Naive thymus-derived CD4-positive, alpha-beta T cell (primary cell): ENCODE data around the gene ZC2HC1C. TPM values are rescaled to one million over a fixed set of nuclear protein-coding genes. Genes with fewer than 3 reads are reported as not detected.

Source experiments
- ATAC-seq: fragments of 150-1000 bp; cut with Tn5 transposase; 2 replicates; pipeline ENCODE4 v1.10.0; 2021; ENCODE audit warnings: mild to moderate bottlenecking, moderate library complexity
- CTCF ChIA-PET: fragments of 350-600 bp; sonication (Branson Sonifier 250); formaldehyde crosslinking; loops from one replicate; lab custom pipeline; 2021; ENCODE audit warnings: antibody characterized with exemption; lab: Charles Lee
- POLR2A ChIA-PET: fragments of 350-600 bp; sonication (Branson Sonifier 250); formaldehyde crosslinking; loops from one replicate; lab custom pipeline; 2021; ENCODE audit warnings: antibody characterized with exemption, inconsistent platforms; lab: Charles Lee
- DNase-seq, 9 donors: peaks; one replicate each; pipeline versions ENCODE4 v3.0.0 to v3.0.0-alpha.2; 2020 to 2022; ENCODE audit warnings: mixed read lengths in 1 of 9
- H3K27ac ChIP-seq: one replicate; pipeline ENCODE4 v1.7.0; 2013; ENCODE audit warnings: mild to moderate bottlenecking, low read depth, low read length, moderate library complexity
- H3K27me3 ChIP-seq, 2 donors: one replicate each; pipeline ENCODE4 v1.7.0; 2013; ENCODE audit warnings: low read length in 2 of 2, mild to moderate bottlenecking in 2 of 2, moderate library complexity in 2 of 2; ENCODE audit not compliant: control insufficient read depth in 2 of 2, insufficient read depth in 2 of 2
- H3K36me3 ChIP-seq, 3 experiments: 1 replicate in 2 of 3; 2 replicates in 1 of 3; pipeline ENCODE4 v1.7.0; 2013; ENCODE audit warnings: low read length in 3 of 3, mild to moderate bottlenecking in 3 of 3, moderate library complexity in 1 of 3; ENCODE audit not compliant: insufficient read depth in 3 of 3, control insufficient read depth in 2 of 3
- H3K4me1 ChIP-seq, 2 donors: one replicate each; pipeline ENCODE4 v1.7.0; 2013; ENCODE audit warnings: low read length in 2 of 2, mild to moderate bottlenecking in 2 of 2, moderate library complexity in 1 of 2; ENCODE audit not compliant: control insufficient read depth in 2 of 2, insufficient read depth in 2 of 2
- H3K4me3 ChIP-seq: 2 replicates; pipeline ENCODE4 v1.7.0; 2013; ENCODE audit warnings: mild to moderate bottlenecking, low read length
- H3K9me3 ChIP-seq, 3 experiments: 1 replicate in 2 of 3; 2 replicates in 1 of 3; pipeline ENCODE4 v1.7.0; 2013; ENCODE audit warnings: low read length in 3 of 3; ENCODE audit not compliant: control insufficient read depth in 2 of 3
- H3K27ac Mint-ChIP-seq, 9 donors: one replicate each; pipeline ENCODE4 v1.8.0; 2020 to 2022; ENCODE audit warnings: mixed read lengths in 9 of 9, mild to moderate bottlenecking in 8 of 9, moderate library complexity in 5 of 9, inconsistent platforms in 2 of 9
- H3K27me3 Mint-ChIP-seq, 5 donors: one replicate each; pipeline ENCODE4 v1.8.0; 2021 to 2022; ENCODE audit warnings: mixed read lengths in 5 of 5, mild to moderate bottlenecking in 1 of 5
- H3K36me3 Mint-ChIP-seq, 5 donors: one replicate each; pipeline ENCODE4 v1.8.0; 2020 to 2022; ENCODE audit warnings: mixed read lengths in 5 of 5, mild to moderate bottlenecking in 3 of 5, inconsistent platforms in 1 of 5
- H3K4me1 Mint-ChIP-seq, 7 donors: one replicate each; pipeline ENCODE4 v1.8.0; 2020 to 2022; ENCODE audit warnings: mixed read lengths in 7 of 7, mild to moderate bottlenecking in 3 of 7, inconsistent platforms in 1 of 7
- H3K4me3 Mint-ChIP-seq, 10 donors: one replicate each; pipeline ENCODE4 v1.8.0; 2020 to 2022; ENCODE audit warnings: mild to moderate bottlenecking in 10 of 10, mixed read lengths in 10 of 10, moderate library complexity in 6 of 10, inconsistent platforms in 2 of 10
- H3K9me3 Mint-ChIP-seq, 11 donors: one replicate each; pipeline ENCODE4 v1.8.0; 2020 to 2022; ENCODE audit warnings: mixed read lengths in 11 of 11, mild to moderate bottlenecking in 4 of 11, inconsistent platforms in 1 of 11, moderate library complexity in 1 of 11
- intact Hi-C, 2 donors: fragments of 100-400 bp; cut with micrococcal nuclease; formaldehyde crosslinking; loops; one replicate each; pipeline ENCODE4 v1.15.1; 2023
- polyA plus RNA-seq, 2 donors: library from polyadenylated mRNA; unstranded; fragments of 300-500 nt; fragmentation: Illumina TruSeq; gene quantifications; one replicate each; pipeline ENCODE4 v1.2.3, GENCODE V29; 2021
- total RNA-seq, 6 experiments: library from RNA in 5 of 6; stranded (reverse) in 5 of 6; gene quantifications; 1 replicate in 5 of 6; 2 replicates in 1 of 6; pipeline ENCODE4 v1.2.3 and lab custom pipeline; 2021 to 2026

Gene ZC2HC1C
- total and polyA plus RNA-seq, 7 experiments from 2014 or later: 0.30 to 1.7 (median 0.41) TPM; not detected in 4

DNA sequence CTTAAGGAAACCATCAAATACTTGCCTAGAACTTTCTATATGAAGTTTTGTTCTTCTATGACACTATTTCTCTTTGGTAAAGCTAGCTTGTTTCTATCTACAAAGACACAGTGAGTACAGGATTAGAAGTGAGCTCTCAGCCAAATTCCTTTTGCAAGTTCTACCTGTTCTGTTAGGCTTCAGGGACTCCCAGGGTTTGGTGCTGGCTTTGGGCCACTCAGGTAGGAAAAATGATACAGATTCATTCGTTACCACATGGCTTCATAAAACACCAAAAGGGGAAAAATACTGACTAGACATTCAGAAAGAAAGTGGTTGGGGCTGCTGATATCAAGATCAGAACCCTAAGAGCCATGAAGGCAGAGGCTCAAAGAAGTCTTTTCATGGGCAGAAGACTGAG is 13.8 kb downstream of the ZC2HC1C start:
- ChIA-PET POLR2A (no interaction called here), CTCF (no interaction called here)
- H3K4me1 ChIP-seq: no peaks in the 10 kb centered on the region
- no peaks in the 10 kb centered on the region for H3K9me3 ChIP-seq
- Mint-ChIP-seq H3K27me3 (no peaks in the 10 kb centered on the region), H3K4me3 (no peak overlapping the region), H3K9me3 (no peaks in the 10 kb centered on the region), H3K27ac (peak overlapping the region in 1 of 9 donors; percentile 38), H3K4me1 (no peaks in the 10 kb centered on the region), H3K36me3 (peaks cover 5 to 42% (median 8%) of the 10 kb centered on the region in 5 donors)
- ATAC-seq (no peak), DNase-seq (no peak)
- intact Hi-C loops: no loop called here
- no peak overlapping the region for H3K4me3 ChIP-seq
- H3K27me3 ChIP-seq: no peaks in the 10 kb centered on the region
- H3K27ac ChIP-seq: no peak overlapping the region
- peaks cover 16 to 58% (median 27%) of the 10 kb centered on the region in 3 experiments for H3K36me3 ChIP-seq

DNA sequence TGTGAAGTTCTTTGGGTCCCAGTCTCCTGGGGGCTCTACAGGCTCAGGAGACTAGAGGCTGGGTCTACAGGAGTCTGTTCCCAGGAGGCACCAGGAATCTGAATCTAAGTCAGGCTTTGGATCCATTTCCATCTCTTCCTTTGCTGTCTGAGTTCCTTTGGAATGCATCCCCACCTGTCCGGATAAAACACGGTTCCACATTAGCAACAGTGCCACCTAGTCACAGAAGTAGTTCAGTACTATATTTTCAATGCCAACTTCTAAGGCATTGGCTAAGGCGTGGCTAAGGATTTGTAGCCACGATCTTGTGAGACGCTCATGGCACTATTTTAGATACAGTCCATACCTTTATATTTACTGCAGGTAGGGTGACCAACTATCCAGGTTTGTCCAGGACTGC is 15.1 kb downstream of the ZC2HC1C start:
- Histone ChIP-seq H3K4me1 (no peaks in the 10 kb centered on the region), H3K4me3 (no peak overlapping the region), H3K36me3 (peaks cover 17 to 64% (median 27%) of the 10 kb centered on the region in 3 experiments), H3K27me3 (no peaks in the 10 kb centered on the region), H3K27ac (no peak overlapping the region), H3K9me3 (no peaks in the 10 kb centered on the region)
- no peaks in the 10 kb centered on the region for H3K27me3 Mint-ChIP-seq
- no peak overlapping the region for H3K27ac Mint-ChIP-seq
- peaks cover 5 to 42% (median 8%) of the 10 kb centered on the region in 5 donors for H3K36me3 Mint-ChIP-seq
- intact Hi-C loops: no loop called here
- DNase-seq (no peak), ATAC-seq (no peak)
- H3K9me3 Mint-ChIP-seq: no peaks in the 10 kb centered on the region
- ChIA-PET CTCF (no interaction called here), POLR2A (no interaction called here)
- H3K4me3 Mint-ChIP-seq: no peak overlapping the region
- H3K4me1 Mint-ChIP-seq: no peaks in the 10 kb centered on the region

DNA sequence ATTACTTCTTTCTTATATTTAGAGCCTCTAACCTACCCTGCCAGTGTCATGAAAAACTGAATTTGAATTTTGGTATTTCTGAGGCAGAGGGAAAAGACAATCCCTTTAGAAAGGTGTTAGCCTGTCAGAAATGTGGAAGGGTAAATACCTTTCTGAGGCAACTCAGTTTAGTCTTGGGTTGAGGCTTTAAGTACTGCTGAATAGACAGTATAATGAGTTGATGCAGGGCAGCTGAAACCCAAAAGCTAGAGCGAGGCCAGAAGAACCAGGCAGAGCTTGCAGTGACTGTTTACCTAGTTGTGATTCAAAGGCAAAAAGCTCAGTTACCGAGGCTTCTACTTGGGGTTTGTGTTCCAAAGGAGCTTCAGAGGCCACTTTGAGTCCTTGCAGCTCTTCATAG is 18.7 kb downstream of the ZC2HC1C start:
- no peaks in the 10 kb centered on the region for H3K9me3 Mint-ChIP-seq
- H3K4me1 ChIP-seq: no peaks in the 10 kb centered on the region
- H3K27me3 ChIP-seq: no peaks in the 10 kb centered on the region
- no peaks in the 10 kb centered on the region for H3K4me1 Mint-ChIP-seq
- peaks cover 5 to 51% (median 11%) of the 10 kb centered on the region in 5 donors for H3K36me3 Mint-ChIP-seq
- DNase-seq: no peak
- no peak overlapping the region for H3K27ac Mint-ChIP-seq
- intact Hi-C loops: loop anchor here (1.0 to 2.0 kb wide), 6 partner anchors 142 to 479 kb away; no protein-coding TSS in a partner anchor
- no peak for ATAC-seq
- peaks cover 17 to 72% (median 30%) of the 10 kb centered on the region in 3 experiments for H3K36me3 ChIP-seq
- ChIA-PET CTCF (interaction anchor here (0.6 to 6.9 kb wide), 18 partner anchors 10 to 479 kb away, joined by 3 to 78 read pairs (median 4); partner anchors contain the start of gene EIF2B2), POLR2A (interaction anchor here (0.7 to 2.1 kb wide), 2 partner anchors 147 to 183 kb away, joined by 3 to 7 read pairs; no protein-coding TSS in a partner anchor)
- no peak overlapping the region for H3K4me3 Mint-ChIP-seq
- H3K4me3 ChIP-seq: no peak overlapping the region
- no peaks in the 10 kb centered on the region for H3K27me3 Mint-ChIP-seq
- no peak overlapping the region for H3K27ac ChIP-seq
- no peaks in the 10 kb centered on the region for H3K9me3 ChIP-seq

DNA sequence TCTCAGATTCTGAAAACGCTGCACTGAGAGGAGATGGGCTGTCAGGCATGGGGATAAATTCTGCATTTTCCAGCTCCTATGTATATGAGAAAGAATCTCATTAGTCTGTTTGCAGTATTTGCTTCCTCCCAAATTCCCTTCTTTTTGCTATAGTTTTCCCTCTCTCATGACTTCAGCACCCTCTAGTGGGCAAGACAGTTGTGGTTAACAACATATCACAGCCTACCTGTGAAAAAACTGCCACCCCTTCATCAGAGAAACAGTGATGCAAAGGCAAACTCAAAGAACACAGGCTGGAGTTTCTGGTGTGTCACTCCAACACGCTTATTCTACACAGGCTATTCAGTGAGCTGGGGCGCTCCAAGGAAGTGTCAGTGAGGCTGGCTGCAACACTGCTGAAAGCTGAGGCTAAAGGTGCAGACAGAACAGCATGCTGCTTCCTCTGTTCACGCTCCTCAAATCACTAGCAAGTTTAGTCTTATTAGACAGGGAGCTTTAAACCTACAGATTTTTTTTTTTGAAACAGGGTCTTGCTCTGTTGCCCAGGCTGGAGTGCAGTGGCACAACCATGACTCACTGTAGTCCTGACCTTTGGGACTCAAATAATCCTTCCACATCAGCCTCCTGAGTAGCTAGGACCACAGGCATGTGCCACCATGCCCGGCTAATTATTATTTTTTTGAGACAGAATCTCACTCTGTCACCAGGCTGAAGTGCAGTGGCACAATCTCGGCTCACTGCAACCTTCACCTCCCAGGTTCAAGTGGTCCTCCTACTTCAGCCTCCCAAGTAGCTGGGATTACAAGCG is 19.3 kb downstream of the ZC2HC1C start:
- ATAC-seq (peak; percentile 67), DNase-seq (peak in 7 of 9 donors; percentile 27 to 55 (median 47))
- Histone ChIP-seq H3K4me3 (no peak overlapping the region), H3K4me1 (no peaks in the 10 kb centered on the region), H3K27ac (no peak overlapping the region), H3K9me3 (no peaks in the 10 kb centered on the region), H3K27me3 (no peaks in the 10 kb centered on the region), H3K36me3 (peaks cover 17 to 69% (median 26%) of the 10 kb centered on the region in 3 experiments)
- Mint-ChIP-seq H3K36me3 (peaks cover 5 to 51% (median 12%) of the 10 kb centered on the region in 5 donors), H3K4me1 (no peaks in the 10 kb centered on the region), H3K4me3 (no peak overlapping the region), H3K27me3 (no peaks in the 10 kb centered on the region), H3K9me3 (no peaks in the 10 kb centered on the region), H3K27ac (peak overlapping the region in 1 of 9 donors; percentile 40)
- POLR2A ChIA-PET: interaction anchor here (0.7 to 2.1 kb wide), 2 partner anchors 147 to 183 kb away, joined by 3 to 7 read pairs; no protein-coding TSS in a partner anchor
- intact Hi-C loops: loop anchor here (1.0 to 2.0 kb wide), 6 partner anchors 142 to 480 kb away; no protein-coding TSS in a partner anchor
- CTCF ChIA-PET: interaction anchor here (0.6 to 6.9 kb wide), 21 partner anchors 11 to 480 kb away, joined by 3 to 78 read pairs (median 4); partner anchors contain the start of gene EIF2B2

GRCh38 chr14:75090353-75090752 is 20.9 kb downstream of the ZC2HC1C start:
- intact Hi-C loops: no loop called here
- ChIA-PET CTCF (interaction anchor here (6.9 kb wide), 1 partner anchor 229 kb away, joined by 78 read pairs; no protein-coding TSS in a partner anchor), POLR2A (no interaction called here)
- Histone ChIP-seq H3K36me3 (peaks cover 16 to 69% (median 18%) of the 10 kb centered on the region in 3 experiments), H3K4me3 (no peak overlapping the region), H3K4me1 (no peaks in the 10 kb centered on the region), H3K9me3 (no peaks in the 10 kb centered on the region), H3K27ac (no peak overlapping the region), H3K27me3 (no peaks in the 10 kb centered on the region)
- DNase-seq (no peak), ATAC-seq (no peak)
- Mint-ChIP-seq H3K4me3 (no peak overlapping the region), H3K9me3 (no peaks in the 10 kb centered on the region), H3K36me3 (peaks cover 0 to 47% (median 18%) of the 10 kb centered on the region in 5 donors), H3K4me1 (no peaks in the 10 kb centered on the region), H3K27ac (no peak overlapping the region), H3K27me3 (no peaks in the 10 kb centered on the region)

- H3K36me3 Mint-ChIP-seq: peaks cover 0 to 41% (median 16%) of the 10 kb centered on the region in 5 donors
- H3K9me3 Mint-ChIP-seq: no peaks in the 10 kb centered on the region
- intact Hi-C loops: no loop called here
- no peak for DNase-seq
- H3K27ac Mint-ChIP-seq: peak overlapping the region in 1 of 9 donors; percentile 62
- no peaks in the 10 kb centered on the region for H3K4me1 Mint-ChIP-seq
- Histone ChIP-seq H3K27ac (no peak overlapping the region), H3K4me3 (no peak overlapping the region), H3K36me3 (peaks cover 11 to 71% (median 15%) of the 10 kb centered on the region in 3 experiments), H3K4me1 (no peaks in the 10 kb centered on the region), H3K9me3 (no peaks in the 10 kb centered on the region), H3K27me3 (no peaks in the 10 kb centered on the region)
- ATAC-seq: no peak
- ChIA-PET POLR2A (no interaction called here), CTCF (interaction anchor here (6.9 kb wide), 1 partner anchor 230 kb away, joined by 78 read pairs; no protein-coding TSS in a partner anchor)
- H3K27me3 Mint-ChIP-seq: no peaks in the 10 kb centered on the region
- H3K4me3 Mint-ChIP-seq: no peak overlapping the region
Observed at GRCh38 chr14:75091251-75091650, 21.8 kb downstream of the ZC2HC1C start.
